ENCODE data around the gene ADGRB3.

GRCh38 chr6:68994521-68994920 is 359.4 kb downstream of the ADGRB3 start:
- TF ChIP-seq, protein P1, sequence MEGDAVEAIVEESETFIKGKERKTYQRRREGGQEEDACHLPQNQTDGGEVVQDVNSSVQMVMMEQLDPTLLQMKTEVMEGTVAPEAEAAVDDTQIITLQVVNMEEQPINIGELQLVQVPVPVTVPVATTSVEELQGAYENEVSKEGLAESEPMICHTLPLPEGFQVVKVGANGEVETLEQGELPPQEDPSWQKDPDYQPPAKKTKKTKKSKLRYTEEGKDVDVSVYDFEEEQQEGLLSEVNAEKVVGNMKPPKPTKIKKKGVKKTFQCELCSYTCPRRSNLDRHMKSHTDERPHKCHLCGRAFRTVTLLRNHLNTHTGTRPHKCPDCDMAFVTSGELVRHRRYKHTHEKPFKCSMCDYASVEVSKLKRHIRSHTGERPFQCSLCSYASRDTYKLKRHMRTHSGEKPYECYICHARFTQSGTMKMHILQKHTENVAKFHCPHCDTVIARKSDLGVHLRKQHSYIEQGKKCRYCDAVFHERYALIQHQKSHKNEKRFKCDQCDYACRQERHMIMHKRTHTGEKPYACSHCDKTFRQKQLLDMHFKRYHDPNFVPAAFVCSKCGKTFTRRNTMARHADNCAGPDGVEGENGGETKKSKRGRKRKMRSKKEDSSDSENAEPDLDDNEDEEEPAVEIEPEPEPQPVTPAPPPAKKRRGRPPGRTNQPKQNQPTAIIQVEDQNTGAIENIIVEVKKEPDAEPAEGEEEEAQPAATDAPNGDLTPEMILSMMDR (IDR thresholded peaks at IDR 0.05) = no peak
- no peak for TF ChIP-seq POLR2A (IDR thresholded peaks at IDR 0.05)
